SK-N-SH (cell line): ENCODE data around the gene KDSR. TPM values are rescaled to one million over a fixed set of nuclear protein-coding genes. Genes with fewer than 3 reads are reported as not detected.

Experiments
- CTCF ChIA-PET: fragments of 300-600, 350-600 bp; formaldehyde crosslinking; extraction: SDS; loops from one replicate; lab custom pipeline; 2021; lab: Yijun Ruan, JAX
- POLR2A ChIA-PET: fragments of 350-600 bp; sonication (Branson Sonifier 250); formaldehyde crosslinking; extraction: SDS; loops from one replicate; lab custom pipeline; 2020; ENCODE audit warnings: antibody characterized with exemption, inconsistent platforms; lab: Yijun Ruan, JAX
- DNase-seq: peaks from one replicate; pipeline ENCODE4 v3.0.0; 2012
- H2AFZ ChIP-seq: fragments of 200-600 bp; sonication (generic); 2 replicates; pipeline ENCODE4 v1.8.1; 2016; ENCODE audit warnings: antibody characterized with exemption, mild to moderate bottlenecking, low read depth
- H3F3A ChIP-seq: fragments of 200-600 bp; sonication (generic); replicated peaks from 2 replicates; pipeline ENCODE3; 2016; ENCODE audit warnings: antibody characterized with exemption, mild to moderate bottlenecking; ENCODE audit not compliant: insufficient read depth
- H3K27ac ChIP-seq, 2 experiments: fragments of 200-500 bp in 1 of 2; fragments of 200-600 bp in 1 of 2; sonication (Bioruptor generic) in 1 of 2; sonication (generic), shearing (Covaris generic) in 1 of 2; 2 replicates each; pipeline versions ENCODE4 v1.5.1 to v1.6.1; 2014 to 2016; ENCODE audit warnings: low read depth in 2 of 2, inconsistent platforms in 1 of 2, low read length in 1 of 2, mild to moderate bottlenecking in 1 of 2, mixed read lengths in 1 of 2
- H3K27me3 ChIP-seq: fragments of 200-600 bp; sonication (generic), shearing (Covaris generic); 2 replicates; pipeline ENCODE4 v1.6.1; 2016; ENCODE audit warnings: mixed run types; ENCODE audit not compliant: insufficient read depth
- H3K36me3 ChIP-seq, 2 experiments: fragments of 200-500 bp in 1 of 2; fragments of 200-600 bp in 1 of 2; sonication (Bioruptor generic) in 1 of 2; sonication (generic) in 1 of 2; replicated peaks in 1 of 2; 2 replicates each; pipeline versions ENCODE3 to v1.5.1; 2014 to 2016; ENCODE audit warnings: low read length in 1 of 2, mild to moderate bottlenecking in 1 of 2; ENCODE audit not compliant: insufficient read depth in 2 of 2, control insufficient read depth in 1 of 2
- H3K4me1 ChIP-seq, 2 experiments: fragments of 200-500 bp in 1 of 2; fragments of 200-600 bp in 1 of 2; sonication (Bioruptor generic) in 1 of 2; sonication (generic), shearing (Covaris generic) in 1 of 2; 2 replicates each; pipeline versions ENCODE4 v1.5.1 to v1.6.1; 2014 to 2016; ENCODE audit warnings: low read depth in 1 of 2, low read length in 1 of 2, mixed run types in 1 of 2; ENCODE audit not compliant: insufficient read depth in 2 of 2, control insufficient read depth in 1 of 2
- H3K4me2 ChIP-seq: fragments of 200-600 bp; sonication (generic), shearing (Covaris generic); 2 replicates; pipeline ENCODE4 v1.6.1; 2017; ENCODE audit warnings: mixed run types
- H3K4me3 ChIP-seq, 2 experiments: fragments of 200-500 bp in 1 of 2; fragments of 200-600 bp in 1 of 2; sonication (Bioruptor generic) in 1 of 2; sonication (generic), shearing (Covaris generic) in 1 of 2; 2 replicates each; pipeline versions ENCODE4 v1.5.1 to v1.8.1; 2014 to 2016; ENCODE audit warnings: low read depth in 2 of 2, inconsistent platforms in 1 of 2, low read length in 1 of 2, mild to moderate bottlenecking in 1 of 2, mixed read lengths in 1 of 2, moderate library complexity in 1 of 2
- H3K79me2 ChIP-seq: fragments of 200-600 bp; sonication (generic); 2 replicates; pipeline ENCODE4 v1.8.1; 2017; ENCODE audit warnings: mild to moderate bottlenecking; ENCODE audit not compliant: insufficient read depth
- H3K9ac ChIP-seq: fragments of 200-600 bp; sonication (generic); 2 replicates; pipeline ENCODE4 v1.6.1; 2017; ENCODE audit warnings: mixed run types
- H3K9me2 ChIP-seq: fragments of 200-600 bp; sonication (generic); 2 replicates; pipeline ENCODE4 v1.6.1; 2017; ENCODE audit warnings: mixed run types
- H3K9me3 ChIP-seq: fragments of 200-600 bp; sonication (generic); 2 replicates; pipeline ENCODE4 v1.6.1; 2017; ENCODE audit warnings: mixed run types, mild to moderate bottlenecking, moderate library complexity
- H4K20me1 ChIP-seq: fragments of 200-600 bp; sonication (generic); 2 replicates; pipeline ENCODE4 v1.6.1; 2017; ENCODE audit warnings: mild to moderate bottlenecking, mixed run types; ENCODE audit not compliant: insufficient read depth
- GABPA ChIP-seq: IDR thresholded peaks from 2 replicates; pipeline ENCODE4 v1.4.0; 2012; ENCODE audit warnings: low read depth, mild to moderate bottlenecking
- MEF2A ChIP-seq: IDR thresholded peaks from 2 replicates; pipeline ENCODE4 v1.4.0; 2012; ENCODE audit warnings: low read depth, borderline replicate concordance
- NFIC ChIP-seq: IDR thresholded peaks from 2 replicates; pipeline ENCODE4 v1.4.0; 2012; ENCODE audit warnings: borderline replicate concordance
- RXRA ChIP-seq: IDR thresholded peaks from 2 replicates; pipeline ENCODE4 v1.4.0; 2012; ENCODE audit warnings: low read depth, mild to moderate bottlenecking, borderline replicate concordance
- SIN3A ChIP-seq: IDR thresholded peaks from 2 replicates; pipeline ENCODE4 v1.6.1; 2012; ENCODE audit warnings: low read depth, mild to moderate bottlenecking, low read length, moderate library complexity, borderline replicate concordance
- TAF1 ChIP-seq: IDR thresholded peaks from 2 replicates; pipeline ENCODE4 v1.6.1; 2012; ENCODE audit warnings: low read depth, mild to moderate bottlenecking, low read length, moderate library complexity, borderline replicate concordance
- TCF12 ChIP-seq: IDR thresholded peaks from 2 replicates; pipeline ENCODE4 v1.4.0; 2012
- YY1 ChIP-seq: IDR thresholded peaks from 2 replicates; pipeline ENCODE4 v1.4.0; 2012; ENCODE audit warnings: low read depth, mild to moderate bottlenecking
- ZBTB33 ChIP-seq: IDR thresholded peaks from 2 replicates; pipeline ENCODE4 v1.4.0; 2012; ENCODE audit warnings: low read depth, borderline replicate concordance
- polyA plus RNA-seq, 3 experiments: library from polyadenylated mRNA; depleted of rRNA; stranded (reverse); fragments of >200 nt; gene quantifications; 2 replicates each; pipeline ENCODE4 v1.2.3, GENCODE V29; 2012
- TF ChIP-seq, protein P1 (sequence below): IDR thresholded peaks from 2 replicates; pipeline ENCODE4 v1.4.0; 2012; ENCODE audit warnings: low read depth
- TF ChIP-seq, protein P2 (sequence below): IDR thresholded peaks from 2 replicates; pipeline ENCODE4; 2012
- TF ChIP-seq, protein P3 (sequence below): IDR thresholded peaks from 2 replicates; pipeline ENCODE4 v1.6.1; 2012; ENCODE audit warnings: mild to moderate bottlenecking, low read depth, low read length, moderate library complexity

KDSR gene
- polyA plus RNA-seq, 1 of the 3 experiments (the other 2 are of a cell fraction) = 22.3 TPM

DNA sequence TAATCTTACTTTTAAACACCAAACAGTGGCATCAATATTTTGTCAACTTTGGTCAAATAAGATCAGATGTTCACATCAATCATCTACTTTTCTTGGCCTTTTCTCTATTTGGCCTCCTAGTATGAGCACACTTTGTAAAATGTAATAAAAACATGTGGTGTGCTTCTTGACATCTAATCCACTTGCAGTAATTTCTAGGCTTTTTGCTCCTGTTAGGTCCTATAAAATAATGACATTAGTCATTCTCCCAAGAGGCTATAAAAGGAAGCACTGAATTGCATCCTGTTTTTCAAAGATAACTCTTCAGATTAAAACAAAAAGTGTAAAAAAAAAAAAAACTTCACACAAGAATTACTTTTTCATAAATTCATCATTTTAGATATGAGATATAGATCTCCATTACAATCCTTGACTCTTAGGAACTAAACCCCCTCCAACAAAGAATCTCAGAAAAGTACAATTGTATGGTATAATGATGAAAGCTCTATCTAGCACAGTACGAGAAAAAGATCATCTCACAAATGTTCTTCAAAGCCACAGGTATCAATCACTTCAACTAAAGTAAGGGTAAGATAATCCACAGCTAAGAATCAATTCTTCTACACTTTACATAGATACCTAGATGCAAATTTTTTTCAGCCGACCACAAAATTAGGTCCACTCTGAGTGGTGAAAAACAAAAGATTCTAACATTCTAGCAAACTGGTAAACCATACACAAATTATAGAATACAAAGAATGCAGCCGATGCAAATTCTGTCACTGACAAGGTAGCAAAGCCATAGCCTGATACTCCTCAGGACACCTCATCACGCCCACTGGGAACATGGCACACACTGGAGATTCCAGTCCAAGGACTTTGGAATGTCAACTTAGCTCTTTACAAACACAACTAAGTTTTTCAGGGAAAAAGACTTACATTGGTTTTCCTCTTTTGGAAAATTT lies 50.1 kb downstream of the KDSR start (continued):
- TF ChIP-seq ZBTB33 (no peak), TAF1 (no peak), MEF2A (no peak), YY1 (no peak), RXRA (no peak), SIN3A (no peak)
- TF ChIP-seq, protein P1, sequence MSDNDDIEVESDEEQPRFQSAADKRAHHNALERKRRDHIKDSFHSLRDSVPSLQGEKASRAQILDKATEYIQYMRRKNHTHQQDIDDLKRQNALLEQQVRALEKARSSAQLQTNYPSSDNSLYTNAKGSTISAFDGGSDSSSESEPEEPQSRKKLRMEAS = no peak

- H3K9ac ChIP-seq = no peak overlapping the region
- H3K36me3 ChIP-seq = no peaks in the 10 kb centered on the region
- CTCF ChIA-PET = interaction anchor here (1.1 kb wide), 1 partner anchor 10 kb away, joined by 3 read pairs; no protein-coding TSS in a partner anchor
- no peaks in the 10 kb centered on the region for H3K9me3 ChIP-seq
- POLR2A ChIA-PET = no interaction called here
- H3K9me2 ChIP-seq = no peaks in the 10 kb centered on the region
- H3K4me1 ChIP-seq = peaks cover 4 to 18% of the 10 kb centered on the region in 2 experiments; a peak in 2 of 4 replicates
- no peak overlapping the region for H3K4me2 ChIP-seq
- no peaks in the 10 kb centered on the region for H4K20me1 ChIP-seq
- H2AFZ ChIP-seq = no peak overlapping the region
- no peak overlapping the region for H3K27ac ChIP-seq
- no peak for DNase-seq
- peaks cover 7% of the 10 kb centered on the region for H3F3A ChIP-seq
- no peak overlapping the region; a peak in 1 of 4 replicates for H3K4me3 ChIP-seq
- TF ChIP-seq, protein P2, sequence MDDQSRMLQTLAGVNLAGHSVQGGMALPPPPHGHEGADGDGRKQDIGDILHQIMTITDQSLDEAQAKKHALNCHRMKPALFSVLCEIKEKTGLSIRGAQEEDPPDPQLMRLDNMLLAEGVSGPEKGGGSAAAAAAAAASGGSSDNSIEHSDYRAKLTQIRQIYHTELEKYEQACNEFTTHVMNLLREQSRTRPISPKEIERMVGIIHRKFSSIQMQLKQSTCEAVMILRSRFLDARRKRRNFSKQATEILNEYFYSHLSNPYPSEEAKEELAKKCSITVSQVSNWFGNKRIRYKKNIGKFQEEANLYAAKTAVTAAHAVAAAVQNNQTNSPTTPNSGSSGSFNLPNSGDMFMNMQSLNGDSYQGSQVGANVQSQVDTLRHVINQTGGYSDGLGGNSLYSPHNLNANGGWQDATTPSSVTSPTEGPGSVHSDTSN = peak; percentile 22; the same call in 1 of the 2 replicates
- TF ChIP-seq, protein P3, sequence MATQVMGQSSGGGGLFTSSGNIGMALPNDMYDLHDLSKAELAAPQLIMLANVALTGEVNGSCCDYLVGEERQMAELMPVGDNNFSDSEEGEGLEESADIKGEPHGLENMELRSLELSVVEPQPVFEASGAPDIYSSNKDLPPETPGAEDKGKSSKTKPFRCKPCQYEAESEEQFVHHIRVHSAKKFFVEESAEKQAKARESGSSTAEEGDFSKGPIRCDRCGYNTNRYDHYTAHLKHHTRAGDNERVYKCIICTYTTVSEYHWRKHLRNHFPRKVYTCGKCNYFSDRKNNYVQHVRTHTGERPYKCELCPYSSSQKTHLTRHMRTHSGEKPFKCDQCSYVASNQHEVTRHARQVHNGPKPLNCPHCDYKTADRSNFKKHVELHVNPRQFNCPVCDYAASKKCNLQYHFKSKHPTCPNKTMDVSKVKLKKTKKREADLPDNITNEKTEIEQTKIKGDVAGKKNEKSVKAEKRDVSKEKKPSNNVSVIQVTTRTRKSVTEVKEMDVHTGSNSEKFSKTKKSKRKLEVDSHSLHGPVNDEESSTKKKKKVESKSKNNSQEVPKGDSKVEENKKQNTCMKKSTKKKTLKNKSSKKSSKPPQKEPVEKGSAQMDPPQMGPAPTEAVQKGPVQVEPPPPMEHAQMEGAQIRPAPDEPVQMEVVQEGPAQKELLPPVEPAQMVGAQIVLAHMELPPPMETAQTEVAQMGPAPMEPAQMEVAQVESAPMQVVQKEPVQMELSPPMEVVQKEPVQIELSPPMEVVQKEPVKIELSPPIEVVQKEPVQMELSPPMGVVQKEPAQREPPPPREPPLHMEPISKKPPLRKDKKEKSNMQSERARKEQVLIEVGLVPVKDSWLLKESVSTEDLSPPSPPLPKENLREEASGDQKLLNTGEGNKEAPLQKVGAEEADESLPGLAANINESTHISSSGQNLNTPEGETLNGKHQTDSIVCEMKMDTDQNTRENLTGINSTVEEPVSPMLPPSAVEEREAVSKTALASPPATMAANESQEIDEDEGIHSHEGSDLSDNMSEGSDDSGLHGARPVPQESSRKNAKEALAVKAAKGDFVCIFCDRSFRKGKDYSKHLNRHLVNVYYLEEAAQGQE = no peak
- TF ChIP-seq TCF12 (0 out of 2 replicates have a peak, but pooled peaks have one; percentile 4), GABPA (no peak), NFIC (0 out of 2 replicates have a peak, but pooled peaks have one; percentile 18)
- TF ChIP-seq, all 33 proteins: peak for 3
- Histone ChIP-seq H3K79me2 (no peaks in the 10 kb centered on the region), H3K27me3 (no peaks in the 10 kb centered on the region; the same call in 1 of the 2 replicates)
These were observed 51.1 kb downstream of the KDSR start for GRCh38 chr18:63315876-63316275.
